ENCODE measurements around the gene SLC13A3.

- TF ChIP-seq CTCF (conservative IDR thresholded peaks at IDR 0.05; ENCODE audit: low read length) (no peak), EZH2phosphoT487 (IDR thresholded peaks at IDR 0.05; ENCODE audit: borderline replicate concordance) (no peak)
Measured at GRCh38 chr20:46573788-46574584, 77.3 kb downstream of the SLC13A3 start.
